ENCODE data around the gene CADM4. TPM values are rescaled to one million over a fixed set of nuclear protein-coding genes. Genes with fewer than 3 reads are reported as not detected.
"Not testable (repeated sequence)": the region's sequence is repeated elsewhere in the genome, so short reads cannot be mapped to it uniquely, and the experiment has no call there.

The CADM4 gene
- total RNA-seq, 6 donors from 2014 or later, result 6.2 to 9.2 (median 7.8) TPM

GRCh38 chr19:43651758-43652545 lies 12.3 kb upstream of the CADM4 start:
- TF ChIP-seq CTCF (IDR thresholded peaks at IDR 0.05) (peak; percentile 62 to 76 (median 66)), POLR2AphosphoS5 (IDR thresholded peaks at IDR 0.05) (no peak)
- 69 to 71% methylated on average over 12 to 14 of the region's 14 CpGs for WGBS, 2 donors
- Histone ChIP-seq H3K4me1 (peaks cover 0 to 8% (median 0%) of the 10 kb centered on the region in 4 donors), H3K27me3 (no peaks in the 10 kb centered on the region), H3K4me3 (peak overlapping the region in 1 of 4 donors; percentile 24), H3K9me3 (no peaks in the 10 kb centered on the region), H3K27ac (no peak overlapping the region), H3K36me3 (peaks cover 0 to 96% (median 63%) of the 10 kb centered on the region in 4 donors)
- DNase-seq (peak in 1 of 2 donors; percentile 45), ATAC-seq (ENCODE audit: low FRiP score in 2 of 2) (peak; percentile 65 to 78)

GRCh38 chr19:43650276-43650675 lies 10.6 kb upstream of the CADM4 start:
- not testable (repeated sequence) for DNase-seq; H3K4me1 ChIP-seq; H3K27me3 ChIP-seq; H3K4me3 ChIP-seq; H3K27ac ChIP-seq; H3K9me3 ChIP-seq; ATAC-seq (ENCODE audit: low FRiP score in 2 of 2)
- H3K36me3 ChIP-seq, result peaks cover 2 to 80% (median 51%) of the 10 kb centered on the region in 4 donors
- 83 to 99% methylated on average over 7 of the region's 7 CpGs for WGBS, 2 donors

- H3K4me1 ChIP-seq, result peaks cover 0 to 8% (median 0%) of the 10 kb centered on the region in 4 donors
- ATAC-seq (ENCODE audit: low FRiP score in 2 of 2) (no peak), DNase-seq (no peak)
- TF ChIP-seq POLR2A (IDR thresholded peaks at IDR 0.05) (no peak), EP300 (IDR thresholded peaks at IDR 0.05) (no peak), CTCF (IDR thresholded peaks at IDR 0.05) (no peak), POLR2AphosphoS5 (IDR thresholded peaks at IDR 0.05) (no peak)
- WGBS, 2 donors, result 87 to 97% methylated on average over 2 of the region's 2 CpGs
- peaks cover 2 to 72% (median 44%) of the 10 kb centered on the region in 4 donors for H3K36me3 ChIP-seq
- H3K27ac ChIP-seq, result no peak overlapping the region
- no peak overlapping the region for H3K4me3 ChIP-seq
- H3K27me3 ChIP-seq, result no peaks in the 10 kb centered on the region
- no peaks in the 10 kb centered on the region for H3K9me3 ChIP-seq
These were observed 9.9 kb upstream of the CADM4 start for GRCh38 chr19:43649514-43649913.

GRCh38 chr19:43648633-43649032 lies 9.0 kb upstream of the CADM4 start:
- Histone ChIP-seq H3K27me3 (no peaks in the 10 kb centered on the region), H3K4me1 (peaks cover 0 to 8% (median 0%) of the 10 kb centered on the region in 4 donors), H3K27ac (no peak overlapping the region), H3K9me3 (no peaks in the 10 kb centered on the region), H3K36me3 (peaks cover 2 to 63% (median 38%) of the 10 kb centered on the region in 4 donors), H3K4me3 (no peak overlapping the region)
- 94 to 98% methylated on average over 5 to 6 of the region's 6 CpGs for WGBS, 2 donors
- ATAC-seq (ENCODE audit: low FRiP score in 2 of 2), result no peak
- DNase-seq, result no peak
- TF ChIP-seq POLR2AphosphoS5 (IDR thresholded peaks at IDR 0.05) (no peak), EP300 (IDR thresholded peaks at IDR 0.05) (no peak), CTCF (IDR thresholded peaks at IDR 0.05) (no peak), POLR2A (IDR thresholded peaks at IDR 0.05) (no peak)

GRCh38 chr19:43644181-43644580 lies 4.5 kb upstream of the CADM4 start:
- no peak for TF ChIP-seq CTCF (IDR thresholded peaks at IDR 0.05)
- TF ChIP-seq EP300 (IDR thresholded peaks at IDR 0.05), result no peak
- TF ChIP-seq POLR2A (IDR thresholded peaks at IDR 0.05), result no peak
- 82 to 91% methylated on average over 11 to 13 of the region's 13 CpGs for WGBS, 2 donors

More at GRCh38 chr19:43644181-43644580, 4.5 kb upstream of the CADM4 start:
- no peaks in the 10 kb centered on the region for H3K9me3 ChIP-seq
- peaks cover 0 to 11% (median 3%) of the 10 kb centered on the region in 4 donors for H3K27me3 ChIP-seq
- no peak for DNase-seq
- peaks cover 7 to 13% (median 9%) of the 10 kb centered on the region in 4 donors for H3K4me1 ChIP-seq
- ATAC-seq (ENCODE audit: low FRiP score in 2 of 2), result no peak
- H3K36me3 ChIP-seq, result peaks cover 2 to 20% (median 13%) of the 10 kb centered on the region in 4 donors
- no peak overlapping the region for H3K27ac ChIP-seq
- H3K4me3 ChIP-seq, result no peak overlapping the region
